Effector memory CD8-positive, alpha-beta T cell (primary cell): Measurements from ENCODE around the gene PPP1R9B.

Experiments used
- ATAC-seq: fragments of 150-1000 bp; cut with Tn5 transposase; replicated peaks from 2 replicates; pipeline ENCODE4 v1.10.0; 2021; ENCODE audit warnings: mild to moderate bottlenecking, moderate library complexity
- DNase-seq, 3 experiments: peaks; one replicate each; pipeline ENCODE4 v3.0.0; 2021
- H3K27ac Mint-ChIP-seq, 2 donors: one replicate each; pipeline ENCODE4 v1.8.0; 2022; ENCODE audit warnings: mild to moderate bottlenecking in 2 of 2, mixed read lengths in 2 of 2, moderate library complexity in 2 of 2
- H3K27me3 Mint-ChIP-seq, 2 donors: one replicate each; pipeline ENCODE4 v1.8.0; 2022; ENCODE audit warnings: mixed read lengths in 2 of 2
- H3K36me3 Mint-ChIP-seq: one replicate; pipeline ENCODE4 v1.8.0; 2022; ENCODE audit warnings: mild to moderate bottlenecking, moderate library complexity, mixed read lengths; ENCODE audit not compliant: insufficient read depth
- H3K4me1 Mint-ChIP-seq, 2 donors: one replicate each; pipeline ENCODE4 v1.8.0; 2022; ENCODE audit warnings: low read depth in 2 of 2, mixed read lengths in 2 of 2
- H3K4me3 Mint-ChIP-seq, 2 donors: one replicate each; pipeline ENCODE4 v1.8.0; 2022; ENCODE audit warnings: mild to moderate bottlenecking in 2 of 2, mixed read lengths in 2 of 2, moderate library complexity in 2 of 2
- H3K9me3 Mint-ChIP-seq, 2 donors: one replicate each; pipeline ENCODE4 v1.8.0; 2022; ENCODE audit warnings: mixed read lengths in 2 of 2

The PPP1R9B gene

DNA sequence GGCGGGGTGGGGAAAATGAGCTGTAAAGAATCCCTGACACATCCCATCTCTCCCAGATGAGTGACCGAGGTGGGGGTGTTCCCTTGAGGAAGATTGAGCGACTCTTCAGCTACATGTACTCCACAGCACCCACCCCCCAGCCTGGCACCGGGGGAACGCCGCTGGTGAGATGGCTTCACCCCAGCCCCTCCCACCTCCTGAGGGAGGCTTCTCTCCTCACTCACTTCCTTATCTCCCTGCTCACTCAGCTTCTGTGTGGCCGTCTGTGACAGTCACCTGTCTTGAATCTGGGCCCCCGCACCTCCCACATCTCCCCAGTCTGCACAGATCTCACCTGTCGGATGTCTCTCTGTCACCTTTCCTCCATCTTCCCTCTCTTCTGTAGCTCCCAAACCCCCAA is 41.9 kb downstream of the PPP1R9B start:
- H3K4me1 Mint-ChIP-seq, result no peaks in the 10 kb centered on the region
- DNase-seq, result no peak
- peaks cover 0 to 2% of the 10 kb centered on the region in 2 donors for H3K27me3 Mint-ChIP-seq
- H3K9me3 Mint-ChIP-seq, result no peaks in the 10 kb centered on the region
- no peak overlapping the region for H3K4me3 Mint-ChIP-seq
- H3K27ac Mint-ChIP-seq, result peak overlapping the region; percentile 3 to 22
- ATAC-seq, result no peak
- H3K36me3 Mint-ChIP-seq, result peaks cover 7% of the 10 kb centered on the region

DNA sequence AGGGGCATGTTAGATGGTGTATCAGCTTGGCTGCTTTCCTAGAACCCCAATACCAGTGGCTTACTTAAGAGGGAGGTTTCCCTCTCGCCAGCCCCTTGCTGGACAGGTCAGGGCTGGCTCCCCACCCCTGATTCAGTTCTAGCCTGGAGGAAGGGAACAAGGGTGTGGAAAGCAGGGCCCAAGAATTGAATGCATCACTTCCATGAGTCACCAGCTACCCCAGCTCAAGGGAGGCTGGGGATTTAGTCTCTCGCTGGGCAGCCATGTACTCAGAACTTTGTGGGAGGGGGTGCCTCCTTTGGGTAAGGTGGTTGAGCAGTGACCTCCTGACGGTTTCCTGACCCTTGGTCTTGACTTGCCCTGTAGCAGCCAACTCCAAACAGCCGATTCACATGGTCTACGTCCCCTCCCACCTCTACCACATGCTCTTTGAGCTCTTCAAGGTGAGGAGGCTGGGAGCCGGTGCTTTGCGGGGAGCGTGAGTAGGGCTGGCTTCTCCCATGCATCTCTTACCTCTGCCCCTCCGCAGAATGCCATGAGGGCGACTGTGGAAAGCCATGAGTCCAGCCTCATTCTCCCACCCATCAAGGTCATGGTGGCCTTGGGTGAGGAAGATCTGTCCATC is 42.6 kb downstream of the PPP1R9B start:
- H3K4me1 Mint-ChIP-seq, result peaks cover 1% of the 10 kb centered on the region in 2 donors
- H3K27me3 Mint-ChIP-seq, result no peaks in the 10 kb centered on the region
- peaks cover 7% of the 10 kb centered on the region for H3K36me3 Mint-ChIP-seq
- H3K4me3 Mint-ChIP-seq, result no peak overlapping the region
- no peak for ATAC-seq
- DNase-seq, result no peak
- H3K9me3 Mint-ChIP-seq, result no peaks in the 10 kb centered on the region
- no peak overlapping the region for H3K27ac Mint-ChIP-seq

DNA sequence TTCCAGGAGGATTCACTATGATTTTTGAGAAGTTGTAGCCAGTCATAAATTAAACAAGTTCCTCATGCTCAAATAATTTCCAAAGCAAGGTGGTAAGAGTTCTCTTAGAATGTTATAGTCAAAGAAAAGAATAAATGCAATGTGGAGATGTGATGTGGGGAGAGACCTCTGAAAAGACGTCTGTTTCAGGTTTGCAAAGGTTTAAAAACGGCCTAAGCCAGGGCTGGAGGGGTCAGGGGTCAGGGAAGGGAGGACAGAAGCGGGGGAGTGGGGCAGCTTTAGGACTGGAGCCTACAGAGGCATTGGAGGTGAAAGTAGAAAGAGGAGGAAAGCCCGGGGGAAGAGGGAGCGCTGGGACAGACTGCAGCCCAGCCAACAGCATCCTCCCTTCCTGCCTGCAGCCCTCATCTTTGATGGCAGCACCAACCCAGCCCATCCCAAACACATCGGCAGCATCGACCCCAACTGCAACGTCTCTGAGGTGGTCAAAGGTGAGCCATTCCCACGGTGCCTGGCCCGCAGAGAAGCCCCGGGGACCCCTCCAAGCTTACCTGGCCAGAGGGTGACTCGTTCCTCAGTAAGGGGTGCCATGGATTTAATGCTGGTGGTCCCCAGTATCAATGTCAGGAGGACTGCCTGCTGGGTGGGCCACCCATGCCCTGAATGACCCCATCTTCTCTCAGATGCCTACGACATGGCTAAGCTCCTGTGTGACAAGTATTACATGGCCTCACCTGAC is 43.9 kb downstream of the PPP1R9B start:
- no peak for ATAC-seq

DNA sequence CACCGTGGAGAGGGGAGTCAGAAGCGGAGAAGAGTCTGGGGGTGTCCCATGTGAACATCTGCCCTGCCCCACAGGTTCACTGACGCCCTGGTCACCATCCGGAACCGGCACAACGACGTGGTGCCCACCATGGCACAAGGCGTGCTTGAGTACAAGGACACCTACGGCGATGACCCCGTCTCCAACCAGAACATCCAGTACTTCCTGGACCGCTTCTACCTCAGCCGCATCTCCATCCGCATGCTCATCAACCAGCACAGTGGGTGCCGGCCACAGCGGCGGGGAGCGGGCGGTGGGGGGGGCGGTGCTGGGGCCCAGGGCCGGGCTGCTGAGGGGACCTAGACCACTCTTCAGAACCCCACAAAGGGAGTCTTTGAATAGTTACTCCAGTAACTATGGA is 44.7 kb downstream of the PPP1R9B start:
- DNase-seq, result no peak

More for the DNA sequence above, 43.9 kb downstream of the PPP1R9B start:
- peaks cover 7% of the 10 kb centered on the region for H3K36me3 Mint-ChIP-seq
- no peak overlapping the region for H3K27ac Mint-ChIP-seq
- H3K9me3 Mint-ChIP-seq, result no peaks in the 10 kb centered on the region
- peaks cover 3 to 6% of the 10 kb centered on the region in 2 donors for H3K4me1 Mint-ChIP-seq
- DNase-seq, result no peak
- H3K4me3 Mint-ChIP-seq, result no peak overlapping the region
- H3K27me3 Mint-ChIP-seq, result no peaks in the 10 kb centered on the region

DNA sequence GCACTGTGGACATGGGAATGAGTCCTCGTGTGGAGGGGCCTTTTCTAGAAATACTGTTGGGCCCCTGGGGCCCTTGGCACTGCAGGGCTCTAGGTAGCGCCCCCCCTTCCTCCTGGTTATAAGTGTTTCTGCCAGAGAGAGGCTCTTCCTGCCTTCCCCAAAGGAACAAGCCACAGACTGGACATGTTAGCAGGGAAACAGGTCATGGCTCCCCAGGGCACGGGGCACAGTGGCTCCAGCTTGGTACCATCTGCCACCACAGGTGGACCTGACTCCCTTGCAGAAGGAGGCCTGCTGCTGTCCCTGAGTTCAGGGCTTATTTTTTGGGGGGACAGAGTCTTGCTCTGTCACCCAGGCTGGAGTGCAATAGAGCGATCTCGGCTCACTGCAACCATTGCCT is 46.5 kb downstream of the PPP1R9B start:
- Mint-ChIP-seq H3K27ac (no peak overlapping the region), H3K9me3 (no peaks in the 10 kb centered on the region), H3K4me1 (peaks cover 12 to 19% of the 10 kb centered on the region in 2 donors), H3K27me3 (no peaks in the 10 kb centered on the region), H3K36me3 (peaks cover 3% of the 10 kb centered on the region), H3K4me3 (no peak overlapping the region)
- ATAC-seq (no peak), DNase-seq (no peak)

More for the DNA sequence above, 44.7 kb downstream of the PPP1R9B start:
- Mint-ChIP-seq H3K4me3 (no peak overlapping the region), H3K4me1 (peaks cover 3 to 6% of the 10 kb centered on the region in 2 donors), H3K9me3 (no peaks in the 10 kb centered on the region), H3K27me3 (no peaks in the 10 kb centered on the region), H3K36me3 (peaks cover 7% of the 10 kb centered on the region), H3K27ac (peak overlapping the region in 1 of 2 donors; percentile 30)
- ATAC-seq, result no peak

DNA sequence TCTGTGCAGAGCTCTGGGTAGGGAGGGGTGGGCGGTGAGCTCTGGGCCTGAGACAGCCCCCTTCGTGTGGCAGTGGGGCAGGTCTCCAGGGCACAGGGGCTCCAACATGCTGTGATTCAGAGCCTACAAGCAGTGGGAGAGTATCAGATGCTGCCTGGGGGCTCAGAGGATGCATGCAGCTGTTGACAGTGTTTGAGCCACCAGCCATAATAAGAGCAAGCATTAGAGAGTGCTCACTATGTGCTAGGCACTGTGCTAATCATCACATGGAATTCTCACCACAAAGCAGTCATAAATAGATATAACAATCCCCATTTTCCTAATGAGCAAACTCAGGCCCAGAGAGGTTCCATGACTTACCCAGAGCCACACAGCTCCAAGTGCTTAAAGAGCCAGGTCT is 47.2 kb downstream of the PPP1R9B start:
- Mint-ChIP-seq H3K4me1 (peaks cover 19 to 23% of the 10 kb centered on the region in 2 donors), H3K36me3 (no peaks in the 10 kb centered on the region), H3K27me3 (no peaks in the 10 kb centered on the region), H3K4me3 (no peak overlapping the region), H3K9me3 (no peaks in the 10 kb centered on the region), H3K27ac (no peak overlapping the region)
- ATAC-seq, result no peak
- no peak for DNase-seq

DNA sequence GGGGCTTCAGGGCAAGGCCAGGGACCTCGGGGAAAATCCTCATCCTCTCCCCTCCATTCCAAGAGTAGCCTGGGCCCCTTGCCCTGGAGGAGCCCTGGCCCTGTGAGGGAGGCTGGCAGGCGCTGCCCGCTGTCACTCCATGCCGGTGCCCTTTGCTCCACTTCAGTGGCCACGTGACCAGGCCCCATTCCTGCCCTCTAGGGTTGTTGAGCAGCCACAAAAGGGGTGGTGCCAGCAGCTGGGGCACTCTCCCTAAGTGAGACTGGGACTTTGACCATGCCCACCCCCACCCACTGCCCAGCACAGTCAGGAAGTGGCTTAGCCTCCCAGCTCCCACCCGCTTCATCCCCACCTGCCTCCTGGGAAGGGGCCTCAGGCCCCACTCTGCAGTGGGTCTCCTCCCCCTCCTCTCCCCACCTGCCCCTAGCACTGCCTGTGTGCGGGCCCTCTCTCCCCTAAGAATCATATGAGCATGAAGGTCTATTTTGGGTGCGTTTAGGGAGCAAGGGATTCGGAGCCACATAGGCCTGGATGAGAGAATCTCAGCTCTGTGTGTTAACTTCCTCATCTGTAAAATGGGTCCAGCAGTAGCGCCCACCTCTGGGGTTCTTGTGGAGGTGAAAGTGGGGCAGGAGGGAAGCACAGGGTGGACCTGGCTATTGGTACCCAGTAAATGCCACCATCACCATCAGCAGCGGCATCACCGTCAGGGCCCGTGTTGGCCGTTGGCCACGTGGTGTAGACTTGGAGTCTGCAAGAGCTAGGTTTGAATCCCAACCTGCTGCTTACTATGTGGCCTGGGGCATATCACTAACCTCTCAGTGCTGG is 48.1 kb downstream of the PPP1R9B start:
- H3K4me1 Mint-ChIP-seq, result peaks cover 22 to 23% of the 10 kb centered on the region in 2 donors
- H3K9me3 Mint-ChIP-seq, result no peaks in the 10 kb centered on the region
- ATAC-seq (no peak), DNase-seq (no peak)
- H3K36me3 Mint-ChIP-seq, result peaks cover 4% of the 10 kb centered on the region
- H3K27ac Mint-ChIP-seq, result peak overlapping the region in 1 of 2 donors; percentile 25
- no peaks in the 10 kb centered on the region for H3K27me3 Mint-ChIP-seq
- no peak overlapping the region for H3K4me3 Mint-ChIP-seq

DNA sequence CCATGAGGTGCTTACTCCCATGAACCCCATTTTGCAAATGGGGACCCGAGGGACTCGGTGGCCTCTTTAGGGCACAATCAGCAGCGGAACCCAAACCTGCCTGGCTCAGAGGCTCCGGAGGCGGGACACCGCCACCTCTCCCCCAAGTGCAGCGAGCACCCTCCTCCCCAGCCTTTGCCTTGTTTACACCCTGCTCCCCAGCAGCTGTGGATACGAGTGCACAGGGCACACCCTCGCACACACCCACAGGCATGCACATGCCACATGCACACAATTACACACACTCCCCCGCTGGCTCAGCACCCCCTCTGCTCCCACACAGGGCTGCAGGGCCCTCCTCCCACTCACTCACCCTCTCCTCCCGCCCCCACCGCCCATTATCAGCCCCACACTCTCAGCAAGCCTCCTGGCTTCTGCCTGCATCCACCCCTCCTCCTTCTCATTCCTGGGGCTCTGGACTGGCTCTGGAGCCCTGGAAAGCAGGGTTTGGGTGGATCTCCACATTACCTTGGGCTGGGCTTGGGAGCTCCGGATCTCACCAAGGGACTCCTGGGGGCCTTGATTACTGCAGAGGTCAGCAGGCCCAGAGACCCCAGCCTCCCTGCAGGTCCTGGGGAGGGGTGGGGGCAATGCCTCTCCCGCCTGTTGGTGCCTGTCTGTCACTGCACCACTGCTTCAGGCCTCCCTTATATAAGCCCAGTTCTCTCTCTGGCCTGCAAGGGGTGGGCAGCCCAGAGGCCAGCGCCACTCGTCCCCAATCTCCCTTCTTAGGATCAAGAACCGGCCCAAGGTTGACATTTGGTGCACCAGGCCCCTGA is 48.9 kb downstream of the PPP1R9B start:
- Mint-ChIP-seq H3K4me1 (peaks cover 29% of the 10 kb centered on the region in 2 donors), H3K4me3 (no peak overlapping the region), H3K27me3 (no peaks in the 10 kb centered on the region), H3K36me3 (peaks cover 4% of the 10 kb centered on the region), H3K9me3 (no peaks in the 10 kb centered on the region), H3K27ac (peak overlapping the region in 1 of 2 donors; percentile 25)
- ATAC-seq (no peak), DNase-seq (no peak)

DNA sequence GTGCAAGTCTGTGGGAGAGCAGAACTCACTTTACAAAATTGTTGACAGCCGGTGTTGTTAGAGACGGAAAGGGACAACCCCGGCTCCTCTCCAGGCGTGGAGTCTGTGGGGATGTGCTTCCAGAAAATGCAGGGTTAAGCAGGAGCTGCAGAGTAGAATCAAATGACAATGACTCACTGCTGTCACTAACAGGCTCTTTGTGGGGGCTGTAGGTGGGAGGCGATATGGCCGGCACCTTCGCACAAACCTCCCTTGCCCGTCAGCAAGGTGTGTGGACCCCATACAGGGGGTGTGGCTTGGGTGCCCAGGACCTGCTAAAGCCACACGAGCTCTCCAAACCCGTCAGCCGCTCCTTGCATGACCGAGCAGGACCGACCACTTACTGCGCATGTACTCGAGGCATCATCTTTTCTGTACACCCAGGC is 49.5 kb downstream of the PPP1R9B start:
- Mint-ChIP-seq H3K9me3 (no peaks in the 10 kb centered on the region), H3K4me1 (peaks cover 32 to 34% of the 10 kb centered on the region in 2 donors), H3K36me3 (peaks cover 4% of the 10 kb centered on the region), H3K27me3 (no peaks in the 10 kb centered on the region), H3K4me3 (no peak overlapping the region), H3K27ac (no peak overlapping the region)
- no peak for DNase-seq
- ATAC-seq, result no peak

DNA sequence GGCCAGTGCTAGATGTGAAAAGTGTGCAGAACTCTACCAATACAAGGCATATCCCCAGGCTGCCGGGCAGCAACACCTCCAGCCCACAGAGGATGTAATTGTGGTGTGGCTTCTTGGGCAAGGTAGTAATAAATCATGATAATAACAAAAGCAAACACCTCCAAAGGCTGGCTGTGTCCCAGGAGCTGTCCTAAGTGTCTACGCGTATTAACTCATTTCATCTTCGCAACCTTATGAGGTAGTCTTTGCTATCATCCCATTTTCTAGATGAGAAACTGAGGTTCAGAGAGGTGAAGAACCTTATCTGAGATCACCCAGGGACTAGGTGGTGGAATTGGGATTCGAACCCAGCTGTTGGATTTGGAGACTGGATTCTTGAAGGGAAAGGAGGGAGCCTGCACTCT is 50.0 kb downstream of the PPP1R9B start:
- DNase-seq (no peak), ATAC-seq (no peak)
- H3K36me3 Mint-ChIP-seq, result peaks cover 6% of the 10 kb centered on the region
- H3K27me3 Mint-ChIP-seq, result no peaks in the 10 kb centered on the region
- H3K4me3 Mint-ChIP-seq, result no peak overlapping the region
- H3K9me3 Mint-ChIP-seq, result no peaks in the 10 kb centered on the region
- no peak overlapping the region for H3K27ac Mint-ChIP-seq
- H3K4me1 Mint-ChIP-seq, result peaks cover 37 to 38% of the 10 kb centered on the region in 2 donors

DNA sequence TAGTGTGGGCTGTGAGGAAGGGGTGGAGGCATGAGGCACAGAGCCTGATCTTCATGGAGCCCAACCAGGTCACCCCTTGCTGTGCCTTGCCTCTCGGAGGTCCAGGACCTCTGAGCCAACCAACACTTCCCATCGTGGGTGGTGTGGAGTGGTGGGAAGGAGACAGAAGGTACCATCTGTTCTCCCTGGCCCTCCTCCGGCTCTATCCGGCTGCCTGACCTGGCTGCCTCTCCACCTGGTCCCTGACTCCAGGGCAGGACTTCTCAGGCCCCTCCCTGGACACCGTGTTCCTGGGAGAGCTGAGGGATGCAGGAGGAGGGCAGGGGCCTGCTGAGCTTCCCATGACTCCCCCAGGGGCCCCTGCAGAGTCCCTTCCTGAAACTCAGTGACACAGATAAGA is 51.5 kb downstream of the PPP1R9B start:
- H3K27me3 Mint-ChIP-seq, result no peaks in the 10 kb centered on the region
- ATAC-seq, result no peak
- H3K4me3 Mint-ChIP-seq, result no peak overlapping the region
- peak overlapping the region; percentile 29 to 67 for H3K27ac Mint-ChIP-seq
- peaks cover 42 to 46% of the 10 kb centered on the region in 2 donors for H3K4me1 Mint-ChIP-seq
- H3K36me3 Mint-ChIP-seq, result peaks cover 13% of the 10 kb centered on the region
- H3K9me3 Mint-ChIP-seq, result no peaks in the 10 kb centered on the region
- no peak for DNase-seq

DNA sequence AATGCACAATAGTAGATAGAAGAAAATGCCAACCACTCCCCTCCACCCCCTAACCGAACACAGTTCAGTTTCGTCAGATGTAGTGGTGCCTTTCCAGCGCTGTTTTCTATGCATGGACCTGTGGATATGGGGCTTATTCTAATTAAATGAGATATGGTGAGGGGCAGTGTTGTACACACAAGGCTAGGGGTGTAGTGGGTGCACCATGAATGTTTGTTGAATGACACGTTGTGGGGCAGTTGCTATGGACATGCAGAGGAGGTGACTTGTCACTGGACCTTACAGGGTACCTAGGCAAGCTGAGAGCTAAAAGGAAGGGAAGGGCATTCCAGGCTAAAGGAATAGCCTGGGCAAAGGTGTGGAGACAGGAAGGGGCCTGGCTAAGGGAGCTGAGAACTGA is 51.9 kb downstream of the PPP1R9B start:
- H3K4me3 Mint-ChIP-seq, result no peak overlapping the region
- no peaks in the 10 kb centered on the region for H3K9me3 Mint-ChIP-seq
- DNase-seq (no peak), ATAC-seq (no peak)
- peaks cover 42 to 46% of the 10 kb centered on the region in 2 donors for H3K4me1 Mint-ChIP-seq
- peak overlapping the region; percentile 29 to 67 for H3K27ac Mint-ChIP-seq
- no peaks in the 10 kb centered on the region for H3K27me3 Mint-ChIP-seq
- peaks cover 13% of the 10 kb centered on the region for H3K36me3 Mint-ChIP-seq

DNA sequence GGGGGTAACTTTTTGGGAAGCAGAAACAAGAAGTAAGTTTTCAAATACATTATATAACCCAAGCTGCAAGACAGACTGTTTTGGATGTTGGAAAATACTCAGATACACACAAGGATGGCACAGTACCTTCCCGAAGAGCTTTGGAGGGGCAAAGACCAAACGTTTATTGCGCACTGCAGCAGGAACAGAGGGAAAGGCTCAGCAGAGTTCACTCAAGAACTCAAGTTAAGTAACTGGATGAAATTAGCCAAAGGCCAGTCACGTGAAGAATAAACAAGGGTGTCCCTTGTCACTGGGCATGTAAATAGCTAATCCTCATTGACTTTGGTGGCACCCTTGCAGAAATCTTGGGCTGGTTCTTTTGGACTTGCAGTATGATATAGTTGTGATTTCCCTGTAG is 52.6 kb downstream of the PPP1R9B start:
- Mint-ChIP-seq H3K36me3 (peaks cover 16% of the 10 kb centered on the region), H3K4me1 (peaks cover 42 to 48% of the 10 kb centered on the region in 2 donors), H3K27ac (no peak overlapping the region), H3K9me3 (no peaks in the 10 kb centered on the region), H3K4me3 (no peak overlapping the region), H3K27me3 (no peaks in the 10 kb centered on the region)
- DNase-seq (no peak), ATAC-seq (no peak)
